Measurements from ENCODE around the gene PPM1G. TPM values are rescaled to one million over a fixed set of nuclear protein-coding genes. Genes with fewer than 3 reads are reported as not detected.
"Not testable (repeated sequence)": the region's sequence is repeated elsewhere in the genome, so short reads cannot be mapped to it uniquely, and the experiment has no call there.

The PPM1G gene
- total RNA-seq, 2 experiments from 2014 or later = 179 to 181 TPM

DNA sequence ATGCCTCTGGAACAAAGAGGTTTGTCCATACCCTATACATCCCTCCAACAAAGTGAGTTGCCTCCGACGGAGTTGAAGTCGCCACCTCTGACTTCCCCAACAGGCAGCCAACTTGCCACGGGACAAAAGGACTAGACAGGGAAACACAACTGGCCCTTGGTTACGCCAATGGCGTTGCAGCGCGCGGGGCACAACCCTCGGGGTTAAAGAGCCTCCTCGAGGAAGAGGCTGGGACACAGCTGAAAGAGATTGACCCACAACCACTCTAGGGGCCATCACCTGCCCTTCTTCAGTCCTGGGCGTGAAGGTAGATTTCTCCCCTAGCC, 53.4 kb downstream of the PPM1G start:
- POLR2A ChIA-PET = interaction anchor here (1.0 to 2.4 kb wide), 3 partner anchors 14 to 23 kb away, joined by 3 to 13 read pairs (median 6); partner anchors contain the start of genes EIF2B4 and SNX17

DNA sequence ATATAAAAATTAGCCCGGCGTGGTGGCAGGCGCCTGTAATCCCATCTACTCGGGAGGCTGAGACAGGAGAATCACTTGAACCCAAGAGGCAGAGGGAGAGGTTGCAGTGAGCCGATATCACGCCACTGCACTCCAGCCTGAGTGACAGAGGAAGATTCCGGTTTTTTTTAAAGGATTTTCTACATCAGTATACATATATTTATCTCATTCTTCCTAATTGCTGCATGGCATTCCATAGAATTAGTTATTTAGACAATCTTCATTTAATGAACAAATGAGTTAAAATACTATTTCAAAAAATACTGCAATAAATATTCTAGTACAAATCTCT, 54.8 kb downstream of the PPM1G start:
- CTCF ChIA-PET = interaction anchor here (0.8 to 1.2 kb wide), 2 partner anchors 15 to 16 kb away, joined by 3 to 4 read pairs; partner anchors contain the start of genes EIF2B4 and SNX17
- POLR2A ChIA-PET = interaction anchor here (0.7 kb wide), 1 partner anchor 42 kb away, joined by 5 read pairs; no protein-coding TSS in a partner anchor

More for the DNA sequence above, 53.4 kb downstream of the PPM1G start:
- CTCF ChIA-PET = interaction anchor here (1.2 to 2.4 kb wide), 2 partner anchors 13 kb away, joined by 3 to 11 read pairs; partner anchors contain the start of gene EIF2B4

DNA sequence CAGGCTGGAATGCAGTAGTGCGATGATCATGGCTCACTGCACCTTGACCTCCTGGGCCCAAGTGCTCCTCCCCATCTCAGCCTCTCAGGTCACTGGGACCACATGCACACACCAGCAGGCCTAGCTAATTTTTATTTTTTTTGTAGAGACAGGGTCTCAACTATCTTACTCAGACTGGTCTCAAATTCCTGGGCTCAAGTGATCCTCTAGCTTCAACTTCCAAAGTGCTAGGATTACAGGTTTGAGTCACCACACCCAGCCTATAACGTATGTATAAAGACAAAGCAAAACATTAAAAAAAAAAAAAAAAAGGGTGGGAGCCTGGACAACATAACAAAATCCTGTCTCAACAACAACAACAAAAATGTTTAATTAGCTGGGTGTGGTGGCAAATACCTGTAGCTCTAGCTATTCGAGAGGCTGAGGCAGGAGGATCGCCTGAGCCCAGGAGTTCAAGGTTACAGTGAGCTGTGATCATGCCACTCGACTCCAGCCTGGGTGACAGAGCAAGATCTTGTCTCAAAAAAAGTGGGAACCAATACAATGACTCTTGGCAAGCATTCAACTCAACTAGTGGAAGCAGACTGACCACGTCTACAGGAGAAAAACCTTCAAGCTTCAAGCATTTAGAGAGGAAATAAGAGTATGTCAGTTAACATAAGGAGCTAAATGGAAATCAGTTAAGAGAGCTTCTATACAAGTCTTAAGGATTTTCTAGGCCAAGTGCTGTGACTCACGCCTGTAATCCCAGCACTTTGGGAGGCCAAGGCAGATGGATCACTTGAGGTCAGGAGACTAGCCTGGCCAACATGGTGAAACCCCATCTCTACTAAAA, 55.4 kb downstream of the PPM1G start:
- ChIA-PET POLR2A (no interaction called here), CTCF (interaction anchor here (0.8 to 1.2 kb wide), 2 partner anchors 16 to 17 kb away, joined by 3 to 4 read pairs; partner anchors contain the start of genes EIF2B4 and SNX17)

DNA sequence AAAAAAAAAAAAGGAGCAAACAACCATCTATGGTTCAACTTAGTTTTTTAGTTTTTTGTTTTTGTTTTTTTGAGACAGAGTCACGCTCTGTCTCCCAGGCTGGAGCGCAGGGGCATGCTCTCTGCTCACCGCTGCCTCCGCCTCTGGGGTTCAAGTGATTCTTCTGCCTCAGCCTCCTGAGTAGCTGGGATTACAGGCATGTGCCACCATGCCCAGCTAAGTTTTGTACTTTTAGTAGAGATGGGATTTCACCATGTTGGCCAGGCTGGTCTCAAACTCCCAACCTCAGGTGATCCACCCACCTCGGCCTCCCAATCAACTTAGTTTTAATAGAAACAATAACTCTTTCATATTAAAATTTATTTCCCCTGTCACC, 56.0 kb downstream of the PPM1G start:
- CTCF ChIA-PET = interaction anchor here (1.2 kb wide), 1 partner anchor 16 kb away, joined by 4 read pairs; the partner anchor contains the start of gene EIF2B4
- POLR2A ChIA-PET = not testable (repeated sequence)

DNA sequence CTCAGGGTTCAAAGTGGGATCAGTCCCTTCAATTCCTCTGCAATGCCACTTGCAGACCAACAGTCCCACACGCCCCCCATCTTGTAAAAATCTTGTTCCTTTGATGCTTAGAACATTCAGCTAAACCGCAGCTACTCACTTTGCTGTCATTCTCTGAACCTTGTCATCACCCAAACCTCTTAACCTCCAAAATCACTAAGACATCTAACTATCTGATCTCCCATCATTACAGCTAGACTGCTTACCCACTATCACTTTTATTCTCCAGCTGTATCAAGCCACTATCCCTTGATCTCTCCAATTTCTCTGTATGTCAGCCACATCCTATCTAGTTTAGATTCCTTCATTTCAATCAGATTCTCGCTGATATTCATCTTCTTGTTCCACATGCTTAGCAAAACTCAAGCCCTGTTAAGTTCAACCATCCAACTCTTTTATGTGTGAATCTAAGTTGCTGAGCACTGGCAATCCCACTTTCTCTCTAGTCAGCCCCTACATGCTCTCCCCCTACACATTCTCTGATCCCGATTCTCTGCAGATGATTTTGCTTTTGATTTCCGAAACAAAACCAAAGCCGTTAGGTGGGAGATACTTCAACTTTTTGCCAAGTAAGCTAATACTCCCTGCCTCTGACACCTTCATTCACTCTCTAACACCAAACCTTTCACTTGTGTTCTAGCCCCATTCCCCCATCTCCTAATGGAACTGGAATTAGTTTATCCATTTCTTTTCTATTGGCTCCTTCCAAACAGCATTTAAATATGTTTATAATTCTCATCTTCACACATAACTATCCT, 57.4 kb downstream of the PPM1G start:
- ChIA-PET POLR2A (no interaction called here), CTCF (interaction anchor here (1.8 kb wide), 1 partner anchor 49 kb away, joined by 6 read pairs; no protein-coding TSS in a partner anchor)

DNA sequence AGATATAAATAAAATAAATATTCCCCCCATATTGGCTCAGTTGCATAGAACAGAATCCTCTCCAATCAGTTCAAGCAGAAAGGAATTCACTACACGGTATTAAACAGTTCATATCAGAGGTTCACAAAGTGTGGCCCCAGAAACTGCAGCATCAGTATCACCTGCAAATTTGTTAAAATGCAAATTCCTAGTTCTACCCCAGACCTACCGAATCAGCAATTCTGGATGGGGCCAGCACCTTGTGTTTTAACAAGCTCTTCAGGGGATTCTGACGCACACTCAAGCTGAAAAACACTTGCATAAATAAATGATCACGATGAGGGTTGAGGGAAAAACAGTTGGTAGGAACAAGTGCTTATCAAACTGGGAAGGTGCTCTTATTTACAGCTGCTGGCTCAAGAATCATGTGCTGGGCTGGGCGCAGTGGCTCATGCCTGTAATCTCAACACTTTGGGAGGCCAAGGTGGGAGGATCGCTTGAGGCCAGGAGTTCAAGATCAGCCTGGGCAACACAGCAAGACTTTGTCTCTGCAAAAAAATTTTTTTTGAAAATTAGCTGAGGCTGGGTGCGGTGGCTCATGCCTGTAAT, 59.2 kb downstream of the PPM1G start:
- ChIA-PET CTCF (interaction anchor here (1.7 kb wide), 1 partner anchor 12 kb away, joined by 3 read pairs; no protein-coding TSS in a partner anchor), POLR2A (no interaction called here)

DNA sequence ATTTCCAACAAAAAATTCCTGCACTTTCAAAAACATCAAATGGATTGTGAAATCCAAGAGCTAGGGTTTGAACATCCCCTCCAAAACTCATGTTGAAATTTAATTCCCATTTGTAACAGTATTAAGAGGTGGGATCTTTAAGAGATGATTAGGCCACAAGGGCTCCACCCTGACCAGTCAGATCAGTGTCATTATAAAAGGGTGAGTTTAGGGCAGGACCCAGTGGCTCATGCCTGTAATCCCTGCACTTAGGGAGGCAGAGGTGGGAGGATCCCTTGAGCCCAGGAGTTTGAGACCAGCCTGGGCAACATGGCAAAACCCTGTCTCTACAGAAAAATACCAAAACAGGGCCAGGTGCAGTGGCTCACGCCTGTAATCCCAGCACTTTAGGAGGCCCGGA, 61.8 kb downstream of the PPM1G start:
- CTCF ChIA-PET = no interaction called here
- POLR2A ChIA-PET = no interaction called here

DNA sequence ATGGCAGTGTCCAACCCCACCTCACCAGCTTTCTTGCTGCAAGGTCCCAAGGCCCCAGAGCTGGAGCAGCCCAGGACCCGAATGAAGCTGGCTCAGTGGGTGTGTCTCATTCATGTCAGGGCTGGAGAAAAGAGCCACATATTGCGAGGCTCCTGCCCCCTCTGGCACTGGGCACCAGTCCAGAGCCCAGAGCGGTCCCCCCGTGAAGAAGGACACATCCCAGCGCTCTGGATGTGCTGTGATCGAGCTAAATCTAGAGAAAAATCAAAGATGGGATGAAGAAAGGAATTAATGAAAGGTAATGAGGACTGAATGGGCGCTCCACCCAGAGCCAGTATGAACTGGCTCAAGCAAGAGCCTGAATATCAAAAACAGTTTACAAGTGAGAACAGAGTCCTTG, 73.2 kb downstream of the PPM1G start:
- ChIA-PET POLR2A (no interaction called here), CTCF (no interaction called here)

DNA sequence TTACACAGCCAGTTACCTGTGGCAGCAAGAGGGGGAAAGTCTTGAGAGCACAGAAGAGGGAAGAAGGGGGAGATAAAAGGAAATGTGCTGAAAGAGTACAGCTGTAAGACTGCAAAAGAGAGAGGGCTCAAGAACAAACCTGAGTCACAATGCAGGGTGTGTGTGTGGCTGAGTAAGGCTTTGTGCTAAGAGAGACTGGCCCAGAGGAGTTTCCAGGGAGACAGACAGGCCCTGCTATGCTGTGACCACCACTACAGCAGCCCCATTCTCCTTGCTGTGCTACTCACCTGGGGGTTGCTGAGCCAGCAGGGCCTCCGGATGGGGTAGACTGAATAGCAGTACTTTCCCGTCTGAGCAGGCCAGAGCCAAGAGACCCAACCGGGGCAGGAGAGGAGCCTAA, 74.1 kb downstream of the PPM1G start:
- ChIA-PET POLR2A (no interaction called here), CTCF (no interaction called here)

Other genes starting within 250 kb of the PPM1G start
- 10 to 100 TPM; 95.3 to 96.0 TPM for gene ATRAID, start 197.6 kb downstream of the PPM1G start, total RNA-seq
- 10 to 100 TPM; 91.3 to 94.1 TPM for gene SLC5A6, start 197.3 kb downstream of the PPM1G start, total RNA-seq
- 100 to 1,000 TPM; 156 to 158 TPM for gene CAD, start 192.2 kb downstream of the PPM1G start, total RNA-seq
- under 1 TPM; 0.23 to 0.59 TPM for gene SLC30A3, start 146.5 kb downstream of the PPM1G start, total RNA-seq
- not detected for gene DNAJC5G, start 134.2 kb downstream of the PPM1G start, total RNA-seq
- under 1 TPM; 0.15 to 0.30 TPM for gene TRIM54, start 127.2 kb downstream of the PPM1G start, total RNA-seq
- gene UCN, start 101.1 kb downstream of the PPM1G start, total RNA-seq = 1 to 10 TPM; 1.0 to 1.1 TPM
- 10 to 100 TPM; 89.3 to 92.8 TPM for gene MPV17, start 86.5 kb downstream of the PPM1G start, total RNA-seq
- 10 to 100 TPM; 76.1 to 76.6 TPM for gene GTF3C2, start 52.8 kb downstream of the PPM1G start, total RNA-seq
- 10 to 100 TPM; 43.6 to 46.6 TPM for gene EIF2B4, start 39.3 kb downstream of the PPM1G start, total RNA-seq
- 100 to 1,000 TPM; 111 to 112 TPM for gene SNX17, start 39.0 kb downstream of the PPM1G start, total RNA-seq
- 1 to 10 TPM; 8.2 to 9.5 TPM for gene ZNF513, start 28.9 kb downstream of the PPM1G start, total RNA-seq
- gene NRBP1, start 19.0 kb upstream of the PPM1G start, total RNA-seq = 10 to 100 TPM; 65.0 to 71.2 TPM
- 1 to 10 TPM; 3.9 to 4.6 TPM for gene KRTCAP3, start 32.8 kb upstream of the PPM1G start, total RNA-seq
- gene IFT172, start 80.2 kb upstream of the PPM1G start, total RNA-seq = 10 to 100 TPM; 12.1 to 13.9 TPM
- gene FNDC4, start 85.6 kb upstream of the PPM1G start, total RNA-seq = not detected
- not detected for gene GCKR, start 87.2 kb upstream of the PPM1G start, total RNA-seq
- 10 to 100 TPM; 22.4 to 23.3 TPM for gene ZNF512, start 173.5 kb upstream of the PPM1G start, total RNA-seq
- gene CCDC121, start 219.4 kb upstream of the PPM1G start, total RNA-seq = under 1 TPM in 1 of 2 experiments, not detected in 1; 0.25 TPM
- 10 to 100 TPM; 60.7 to 62.5 TPM for gene GPN1, start 219.5 kb upstream of the PPM1G start, total RNA-seq

Measured in activated CD8-positive, alpha-beta memory T cell treated with anti-CD3 and anti-CD28 coated beads for 36 hours (primary cell).